ENCODE measurements around the gene ZNF784. TPM values are rescaled to one million over a fixed set of nuclear protein-coding genes. Genes with fewer than 3 reads are reported as not detected.

Gene ZNF784
- total RNA-seq, 2 experiments from 2014 or later, result 3.6 to 3.7 TPM

DNA sequence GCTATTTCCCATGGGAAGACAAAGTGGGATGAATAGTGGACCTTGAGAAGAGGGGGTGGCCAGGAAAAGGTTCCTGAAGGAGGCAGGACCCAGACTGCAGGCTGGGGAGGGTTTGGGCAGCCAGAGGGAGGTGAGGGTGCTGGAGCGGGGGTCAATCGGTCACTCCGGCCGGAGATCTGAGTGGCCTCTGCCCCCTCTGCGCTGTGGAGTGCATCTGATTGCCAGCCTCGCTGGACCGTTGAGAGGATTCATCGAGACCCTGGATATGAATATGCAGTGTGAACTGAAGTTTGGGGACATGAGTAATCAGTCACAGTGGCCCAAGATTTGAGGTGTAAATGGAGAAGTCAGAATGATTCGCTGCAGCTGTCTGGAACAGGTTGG, 11.0 kb upstream of the ZNF784 start:
- H3K36me3 Mint-ChIP-seq (ENCODE audit: low read depth), result peaks cover 44% of the 10 kb centered on the region
- DNase-seq, result no peak
- TF ChIP-seq CTCF (IDR thresholded peaks at IDR 0.05), result no peak
- POLR2A ChIA-PET, result interaction anchor here (0.6 to 1.3 kb wide), 5 partner anchors 12 to 121 kb away, joined by 3 to 5 read pairs (median 3); partner anchors contain the start of genes CCDC106 and ZNF579
- H3K27ac Mint-ChIP-seq, result peak overlapping the region; percentile 100
- H3K9me3 Mint-ChIP-seq, result peaks cover 4% of the 10 kb centered on the region
- CTCF ChIA-PET, result interaction anchor here (1.7 to 6.2 kb wide), 4 partner anchors 9 to 29 kb away, joined by 8 to 45 read pairs (median 18); partner anchors contain the start of genes CCDC106, U2AF2 and ZNF865
- peak overlapping the region; percentile 99 for H3K4me3 Mint-ChIP-seq
- no peak for ATAC-seq
- no peaks in the 10 kb centered on the region for H3K27me3 Mint-ChIP-seq
- intact Hi-C loops (cut with micrococcal nuclease), result no loop called here
- H3K4me1 Mint-ChIP-seq (ENCODE audit: low read depth), result peaks cover 53% of the 10 kb centered on the region

GRCh38 chr19:55633861-55634260, 9.5 kb upstream of the ZNF784 start:
- Mint-ChIP-seq H3K27me3 (no peaks in the 10 kb centered on the region), H3K27ac (peak overlapping the region; percentile 100), H3K9me3 (no peaks in the 10 kb centered on the region), H3K4me1 (ENCODE audit: low read depth) (peaks cover 44% of the 10 kb centered on the region), H3K4me3 (peak overlapping the region; percentile 99), H3K36me3 (ENCODE audit: low read depth) (peaks cover 32% of the 10 kb centered on the region)
- ChIA-PET POLR2A (interaction anchor here (0.7 to 1.9 kb wide), 5 partner anchors 9 to 119 kb away, joined by 3 to 6 read pairs (median 4); partner anchors contain the start of genes CCDC106 and FIZ1), CTCF (interaction anchor here (0.7 to 5.0 kb wide), 17 partner anchors 9 to 183 kb away, joined by 3 to 38 read pairs (median 20); partner anchors contain the start of genes CCDC106, FIZ1, U2AF2 and ZNF524)
- TF ChIP-seq CTCF (IDR thresholded peaks at IDR 0.05), result no peak
- ATAC-seq (no peak), DNase-seq (no peak)
- intact Hi-C loops (cut with micrococcal nuclease), result no loop called here

DNA sequence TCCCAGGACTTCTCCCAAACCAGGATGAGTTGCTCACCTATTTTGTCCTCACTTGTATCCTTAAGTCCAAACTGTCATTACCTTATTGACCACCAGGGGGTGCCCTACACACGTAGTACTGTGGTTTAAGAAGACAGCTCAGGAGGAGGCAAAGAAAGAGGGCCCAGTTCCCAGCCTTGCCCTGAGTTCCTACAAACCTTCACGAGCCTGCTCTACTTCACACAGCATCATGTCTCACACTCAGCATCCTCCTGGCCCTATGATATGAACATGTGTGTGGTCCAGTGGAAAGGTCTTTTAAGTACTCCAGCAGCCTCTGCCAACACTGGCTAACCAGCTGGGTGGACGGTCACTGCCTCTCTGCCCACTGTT, 8.1 kb upstream of the ZNF784 start:
- Mint-ChIP-seq H3K36me3 (ENCODE audit: low read depth) (peaks cover 23% of the 10 kb centered on the region), H3K27me3 (peaks cover 4% of the 10 kb centered on the region), H3K27ac (peak overlapping the region; percentile 63), H3K4me1 (ENCODE audit: low read depth) (peaks cover 34% of the 10 kb centered on the region), H3K4me3 (no peak overlapping the region), H3K9me3 (no peaks in the 10 kb centered on the region)
- peak; percentile 55 for ATAC-seq
- CTCF ChIA-PET, result interaction anchor here (0.7 to 5.0 kb wide), 42 partner anchors 8 to 491 kb away, joined by 3 to 38 read pairs (median 4); partner anchors contain the start of genes CCDC106, FIZ1, ISOC2 and U2AF2
- DNase-seq, result peak; percentile 98
- peak; percentile 75 for TF ChIP-seq CTCF (IDR thresholded peaks at IDR 0.05)
- POLR2A ChIA-PET, result interaction anchor here (0.7 to 1.4 kb wide), 3 partner anchors 14 to 26 kb away, joined by 3 read pairs; no protein-coding TSS in a partner anchor
- intact Hi-C loops (cut with micrococcal nuclease), result no loop called here

DNA sequence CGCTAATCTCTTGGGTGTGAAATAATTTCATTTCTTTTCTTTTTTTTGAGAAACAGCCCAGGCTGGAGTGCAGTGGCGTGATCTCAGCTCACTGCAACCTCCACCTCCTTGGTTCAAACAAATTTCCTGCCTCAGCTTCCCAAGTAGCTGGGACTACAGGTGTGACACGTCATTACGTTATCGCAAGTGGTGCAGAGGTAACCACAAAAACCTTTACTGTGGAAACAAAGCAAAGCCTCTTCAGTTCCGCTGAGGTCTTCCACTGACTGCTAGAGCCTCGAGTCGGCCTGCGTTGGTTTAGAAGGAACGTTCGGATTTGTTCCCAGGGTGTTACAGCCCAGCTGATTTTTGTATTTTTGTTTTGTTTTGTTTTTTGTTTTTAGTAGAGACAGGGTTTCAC, 2.0 kb upstream of the ZNF784 start:
- Mint-ChIP-seq H3K27me3 (peaks cover 6% of the 10 kb centered on the region), H3K9me3 (no peaks in the 10 kb centered on the region), H3K36me3 (ENCODE audit: low read depth) (no peaks in the 10 kb centered on the region), H3K27ac (peak overlapping the region; percentile 69), H3K4me3 (peak overlapping the region; percentile 52), H3K4me1 (ENCODE audit: low read depth) (peaks cover 34% of the 10 kb centered on the region)
- peak; percentile 16 for ATAC-seq
- TF ChIP-seq CTCF (IDR thresholded peaks at IDR 0.05), result no peak
- POLR2A ChIA-PET, result interaction anchor here (0.9 to 1.4 kb wide), 5 partner anchors 13 to 112 kb away, joined by 3 to 5 read pairs (median 4); no protein-coding TSS in a partner anchor
- DNase-seq, result peak; percentile 70
- CTCF ChIA-PET, result interaction anchor here (0.8 to 3.3 kb wide), 14 partner anchors 10 to 324 kb away, joined by 3 to 18 read pairs (median 4); partner anchors contain the start of genes FIZ1, U2AF2 and ZNF865
- intact Hi-C loops (cut with micrococcal nuclease), result loop anchor here (5.0 kb wide), 1 partner anchor 109 kb away; no protein-coding TSS in a partner anchor

GRCh38 chr19:55625004-55625326, 599 bp upstream of the ZNF784 start:
- DNase-seq (no peak), ATAC-seq (no peak)
- Mint-ChIP-seq H3K9me3 (no peaks in the 10 kb centered on the region), H3K4me3 (peak overlapping the region; percentile 82), H3K27me3 (peaks cover 6% of the 10 kb centered on the region), H3K36me3 (ENCODE audit: low read depth) (peaks cover 11% of the 10 kb centered on the region), H3K27ac (peak overlapping the region; percentile 24), H3K4me1 (ENCODE audit: low read depth) (peaks cover 47% of the 10 kb centered on the region)
- POLR2A ChIA-PET, result interaction anchor here (0.8 to 2.0 kb wide), 8 partner anchors 13 to 32 kb away, joined by 3 to 8 read pairs (median 4); partner anchors contain the start of genes CCDC106, FIZ1 and ZNF865
- intact Hi-C loops (cut with micrococcal nuclease), result loop anchor here (5.0 kb wide), 1 partner anchor 108 kb away; no protein-coding TSS in a partner anchor
- CTCF ChIA-PET, result interaction anchor here (0.9 to 3.3 kb wide), 6 partner anchors 8 to 121 kb away, joined by 3 to 20 read pairs (median 6); partner anchors contain the start of gene ZNF865
- no peak for TF ChIP-seq CTCF (IDR thresholded peaks at IDR 0.05)

All from activated CD8-positive, alpha-beta T cell treated with anti-CD3 and anti-CD28 coated beads for 36 hours (primary cell).